Esophagus muscularis mucosa (tissue), 4 donors: Measurements from ENCODE around the gene PCED1A. TPM values are rescaled to one million over a fixed set of nuclear protein-coding genes. Genes with fewer than 3 reads are reported as not detected.

Experiments used
- DNase-seq: peaks from one replicate; pipeline ENCODE4 v3.0.0-alpha.2; 2017; ENCODE audit errors: extremely low spot score
- H3K27ac ChIP-seq, 4 donors: fragments of 200-600 bp; sonication (generic); replicated peaks in 1 of 4; 1 replicate in 3 of 4; 2 replicates in 1 of 4; pipeline ENCODE4 v1.5.1; 2016 to 2019; ENCODE audit warnings: mild to moderate bottlenecking in 1 of 4
- H3K27me3 ChIP-seq, 4 donors: fragments of 200-600 bp; sonication (generic); one replicate each; pipeline versions ENCODE4 v1.5.1 to v1.6.0; 2016 to 2019
- H3K36me3 ChIP-seq, 4 donors: fragments of 200-600 bp; sonication (generic); one replicate each; pipeline ENCODE4 v1.5.1; 2016 to 2019
- H3K4me1 ChIP-seq, 4 donors: fragments of 200-600 bp; sonication (generic); one replicate each; pipeline ENCODE4 v1.5.1; 2016 to 2019
- H3K4me3 ChIP-seq, 4 donors: fragments of 200-600 bp; sonication (generic); 1 replicate in 2 of 4; 2 replicates in 2 of 4; pipeline ENCODE4 v1.5.1; 2016 to 2019; ENCODE audit warnings: mild to moderate bottlenecking in 4 of 4, moderate library complexity in 1 of 4
- H3K9me3 ChIP-seq, 4 donors: fragments of 200-600 bp; sonication (generic); 1 replicate in 3 of 4; 2 replicates in 1 of 4; pipeline ENCODE4 v1.5.1; 2016 to 2019
- EP300 ChIP-seq: sonication (generic); formaldehyde crosslinking; IDR thresholded peaks from one replicate; pipeline ENCODE4 v1.6.1; 2017; ENCODE audit warnings: antibody characterized with exemption
- POLR2A ChIP-seq: fragments of 450-650 bp; IDR thresholded peaks from one replicate; pipeline ENCODE4 v1.6.1; 2017; ENCODE audit warnings: antibody characterized with exemption, moderate library complexity, mild to moderate bottlenecking, low read depth
- POLR2AphosphoS5 ChIP-seq, 2 donors: sonication (generic); formaldehyde crosslinking; IDR thresholded peaks; one replicate each; pipeline ENCODE4 v1.6.1; 2017; ENCODE audit warnings: antibody characterized with exemption in 2 of 2
- WGBS: methylation state at CpG from one replicate; pipeline ENCODE4 v1.1.5; 2018; 5-methylcytosine and 5-hydroxymethylcytosine counted together
- intact Hi-C: fragments of 100-400 bp; cut with DNase I; formaldehyde crosslinking; loops from one replicate; pipeline ENCODE4 v1.15.1; 2023
- total RNA-seq, 4 donors: library from RNA; depleted of rRNA; stranded (reverse); fragments of >200 nt; gene quantifications; one replicate each; pipeline versions ENCODE4 v1.1.0 to v1.2.1, GENCODE V29; 2016
- TF ChIP-seq, protein P1 (sequence below), 3 experiments: fragments of 200-600 bp in 2 of 3; fragments of 450-650 bp in 1 of 3; sonication (generic) in 2 of 3; IDR thresholded peaks; one replicate each; pipeline ENCODE4 v1.5.1; 2017 to 2019; ENCODE audit warnings: antibody characterized with exemption in 3 of 3, mild to moderate bottlenecking in 2 of 3, moderate library complexity in 1 of 3

The PCED1A gene
- total RNA-seq, 4 donors from 2014 or later = 15.1 to 24.1 (median 22.5) TPM

DNA sequence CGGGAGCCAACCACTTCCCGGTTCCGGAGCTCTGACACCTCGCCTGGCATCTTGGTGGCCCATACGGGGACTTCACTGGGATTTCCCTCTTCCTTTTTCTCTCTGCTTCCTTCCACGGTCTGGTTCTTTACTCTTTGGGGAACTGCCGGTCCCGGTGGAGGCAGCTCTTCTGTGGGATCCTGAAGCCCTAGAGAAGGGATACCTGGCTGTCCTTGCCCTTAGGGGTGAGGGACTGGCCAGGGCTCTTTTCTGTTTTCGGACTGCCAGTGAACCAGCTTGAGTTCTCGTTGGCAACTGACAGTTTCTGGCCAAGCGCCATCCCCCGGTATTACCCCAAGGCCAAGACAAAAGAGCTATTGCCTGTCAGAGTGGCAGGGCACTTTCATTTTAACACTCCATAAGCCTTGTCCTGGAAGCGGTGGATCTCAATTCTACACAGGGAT is 39.1 kb downstream of the PCED1A start:
- H3K27me3 ChIP-seq = peaks cover 0 to 100% (median 24%) of the 10 kb centered on the region in 4 donors
- TF ChIP-seq POLR2AphosphoS5 (IDR thresholded peaks at IDR 0.05) = no peak
- TF ChIP-seq, protein P1, sequence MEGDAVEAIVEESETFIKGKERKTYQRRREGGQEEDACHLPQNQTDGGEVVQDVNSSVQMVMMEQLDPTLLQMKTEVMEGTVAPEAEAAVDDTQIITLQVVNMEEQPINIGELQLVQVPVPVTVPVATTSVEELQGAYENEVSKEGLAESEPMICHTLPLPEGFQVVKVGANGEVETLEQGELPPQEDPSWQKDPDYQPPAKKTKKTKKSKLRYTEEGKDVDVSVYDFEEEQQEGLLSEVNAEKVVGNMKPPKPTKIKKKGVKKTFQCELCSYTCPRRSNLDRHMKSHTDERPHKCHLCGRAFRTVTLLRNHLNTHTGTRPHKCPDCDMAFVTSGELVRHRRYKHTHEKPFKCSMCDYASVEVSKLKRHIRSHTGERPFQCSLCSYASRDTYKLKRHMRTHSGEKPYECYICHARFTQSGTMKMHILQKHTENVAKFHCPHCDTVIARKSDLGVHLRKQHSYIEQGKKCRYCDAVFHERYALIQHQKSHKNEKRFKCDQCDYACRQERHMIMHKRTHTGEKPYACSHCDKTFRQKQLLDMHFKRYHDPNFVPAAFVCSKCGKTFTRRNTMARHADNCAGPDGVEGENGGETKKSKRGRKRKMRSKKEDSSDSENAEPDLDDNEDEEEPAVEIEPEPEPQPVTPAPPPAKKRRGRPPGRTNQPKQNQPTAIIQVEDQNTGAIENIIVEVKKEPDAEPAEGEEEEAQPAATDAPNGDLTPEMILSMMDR (IDR thresholded peaks at IDR 0.05) = no peak
- TF ChIP-seq POLR2A = no peak
- no peak for TF ChIP-seq EP300
- no peak overlapping the region for H3K4me3 ChIP-seq
- intact Hi-C loops = no loop called here
- no peak overlapping the region for H3K27ac ChIP-seq
- H3K4me1 ChIP-seq = peaks cover 0 to 33% (median 29%) of the 10 kb centered on the region in 4 donors
- H3K36me3 ChIP-seq = no peaks in the 10 kb centered on the region
- no peak for DNase-seq
- no peaks in the 10 kb centered on the region for H3K9me3 ChIP-seq
- WGBS = 21% methylated on average over 13 of the region's 13 CpGs

GRCh38 chr20:2800521-2801285 is 39.8 kb downstream of the PCED1A start, which contains the start of gene CPXM1:
CPXM1 (minus strand) TSS chr20:2800627; CDS start chr20:2800572, 55 bp downstream.
- TF ChIP-seq POLR2AphosphoS5 (IDR thresholded peaks at IDR 0.05) = no peak
- TF ChIP-seq, protein P1 (IDR thresholded peaks at IDR 0.05) = no peak
- TF ChIP-seq POLR2A = no peak
- no peak for TF ChIP-seq EP300
- H3K27ac ChIP-seq = no peak within 1 kb of the TSS
- DNase-seq = no peak
- no peaks in the 10 kb centered on the region for H3K36me3 ChIP-seq
- WGBS = 10% methylated on average over 13 of the region's 52 CpGs
- no peaks in the 10 kb centered on the region for H3K9me3 ChIP-seq
- peak within 1 kb of the TSS; percentile 22 to 34 (median 30) for H3K4me3 ChIP-seq
- peaks cover 0 to 33% (median 29%) of the 10 kb centered on the region in 4 donors for H3K4me1 ChIP-seq
- peaks cover 0 to 99% (median 21%) of the 10 kb centered on the region in 4 donors for H3K27me3 ChIP-seq
- intact Hi-C loops = no loop called here

DNA sequence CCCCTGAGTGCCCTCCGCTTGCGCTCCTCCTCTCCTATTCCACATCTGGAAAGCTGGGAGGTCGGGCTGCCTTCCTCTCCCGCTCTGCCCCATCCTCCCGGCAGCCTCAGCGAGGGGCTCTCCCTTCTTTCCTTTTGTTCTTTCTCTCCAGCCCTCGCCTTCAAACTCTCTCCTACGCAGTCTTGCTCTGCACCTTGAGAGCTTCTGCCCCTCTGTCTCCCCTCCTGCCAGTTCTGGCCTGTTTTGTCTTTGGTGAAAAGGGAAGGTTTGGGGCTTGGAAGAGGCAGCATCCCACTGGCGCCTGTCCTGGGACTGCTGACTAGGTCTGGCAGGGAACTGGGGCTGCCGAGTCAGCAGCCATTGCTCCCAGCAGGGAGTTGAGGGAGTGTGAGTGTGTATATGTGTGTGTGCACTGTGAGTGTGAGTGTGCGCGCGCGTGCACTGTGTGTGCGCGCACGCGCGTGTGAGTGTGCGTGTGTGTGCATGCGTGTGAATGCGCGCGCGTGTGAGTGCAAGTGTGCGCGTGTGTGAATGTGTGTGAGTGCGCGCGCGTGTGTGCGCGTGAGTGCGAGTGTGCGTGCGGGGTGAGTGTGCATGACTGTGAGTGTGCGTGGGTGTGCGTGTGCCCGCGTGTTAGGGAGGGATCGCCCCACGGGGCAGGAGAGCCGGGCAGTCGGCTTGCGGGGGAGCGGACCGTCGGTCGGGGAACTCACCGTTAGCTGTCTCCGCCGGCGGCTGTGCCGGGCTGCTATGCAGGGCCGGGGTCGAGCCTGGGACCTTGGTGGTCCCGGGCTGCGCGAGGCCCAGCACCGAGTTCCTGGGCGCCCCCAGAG is 40.6 kb downstream of the PCED1A start:
- no peak for DNase-seq
- H3K4me3 ChIP-seq = peak overlapping the region; percentile 22 to 34 (median 30)
- H3K27ac ChIP-seq = no peak overlapping the region
- intact Hi-C loops = no loop called here
- peaks cover 0 to 98% (median 18%) of the 10 kb centered on the region in 4 donors for H3K27me3 ChIP-seq
- peaks cover 0 to 27% (median 23%) of the 10 kb centered on the region in 4 donors for H3K4me1 ChIP-seq
- no peaks in the 10 kb centered on the region for H3K9me3 ChIP-seq
- TF ChIP-seq POLR2A (no peak), POLR2AphosphoS5 (IDR thresholded peaks at IDR 0.05) (no peak)
- TF ChIP-seq, protein P1 (IDR thresholded peaks at IDR 0.05) = no peak
- H3K36me3 ChIP-seq = no peaks in the 10 kb centered on the region
- WGBS = 2% methylated on average over 45 of the region's 61 CpGs

GRCh38 chr20:2799271-2799670 is 41.2 kb downstream of the PCED1A start:
- intact Hi-C loops = no loop called here
- Histone ChIP-seq H3K4me3 (peak overlapping the region; percentile 22 to 34 (median 30)), H3K27ac (no peak overlapping the region), H3K36me3 (no peaks in the 10 kb centered on the region), H3K27me3 (peaks cover 0 to 98% (median 18%) of the 10 kb centered on the region in 4 donors), H3K4me1 (peaks cover 0 to 25% (median 20%) of the 10 kb centered on the region in 4 donors), H3K9me3 (no peaks in the 10 kb centered on the region)
- 50% methylated on average over 9 of the region's 9 CpGs for WGBS
- no peak for DNase-seq
- TF ChIP-seq EP300 (no peak), POLR2A (no peak), POLR2AphosphoS5 (IDR thresholded peaks at IDR 0.05) (no peak)
- TF ChIP-seq, protein P1 (IDR thresholded peaks at IDR 0.05) = no peak
